AG09309 (cell line): Measurements from ENCODE around the gene FARS2.
"Not testable (repeated sequence)": the region's sequence is repeated elsewhere in the genome, so short reads cannot be mapped to it uniquely, and the experiment has no call there.

Experiments
- DNase-seq: peaks from one replicate; pipeline ENCODE4 v3.0.0-alpha.2; 2010; ENCODE audit warnings: low read depth
- H3K4me3 ChIP-seq: 2 replicates; pipeline ENCODE4 v1.5.1; 2011; ENCODE audit warnings: mild to moderate bottlenecking, low read depth, low read length, moderate library complexity; ENCODE audit not compliant: control insufficient read depth
- CTCF ChIP-seq: IDR thresholded peaks from 2 replicates; pipeline ENCODE4 v1.5.1; 2011; ENCODE audit warnings: mild to moderate bottlenecking, low read depth, low read length, inconsistent platforms; ENCODE audit not compliant: insufficient read depth, control insufficient read depth; ENCODE audit errors: missing control alignments

The FARS2 gene

GRCh38 chr6:5786969-5787720 is 525.8 kb downstream of the FARS2 start:
- DNase-seq: no peak
- TF ChIP-seq CTCF: no peak
- no peak overlapping the region for H3K4me3 ChIP-seq

- DNase-seq, H3K4me3 ChIP-seq: not testable (repeated sequence)
Measured at GRCh38 chr6:5789426-5789825, 528.1 kb downstream of the FARS2 start.

GRCh38 chr6:5796555-5796954 is 535.2 kb downstream of the FARS2 start:
- not testable (repeated sequence) for DNase-seq, H3K4me3 ChIP-seq

GRCh38 chr6:5806406-5806805 is 545.1 kb downstream of the FARS2 start:
- not testable (repeated sequence) for DNase-seq, H3K4me3 ChIP-seq

- TF ChIP-seq CTCF: no peak
- no peak overlapping the region for H3K4me3 ChIP-seq
Measured at GRCh38 chr6:5809450-5809849, 548.1 kb downstream of the FARS2 start.

GRCh38 chr6:5811997-5812396 is 550.7 kb downstream of the FARS2 start:
- DNase-seq: no peak
- H3K4me3 ChIP-seq: no peak overlapping the region
- no peak for TF ChIP-seq CTCF

More at GRCh38 chr6:5809450-5809849, 548.1 kb downstream of the FARS2 start:
- DNase-seq: no peak

- no peak for TF ChIP-seq CTCF
- no peak for DNase-seq
- no peak overlapping the region for H3K4me3 ChIP-seq
Measured at GRCh38 chr6:5813625-5814027, 552.3 kb downstream of the FARS2 start.

- TF ChIP-seq CTCF: no peak
- no peak for DNase-seq
Measured at GRCh38 chr6:5814116-5814515, 552.8 kb downstream of the FARS2 start.

More at GRCh38 chr6:5814116-5814515, 552.8 kb downstream of the FARS2 start:
- no peak overlapping the region for H3K4me3 ChIP-seq
